Keratinocyte (primary cell): Measurements from ENCODE around the gene UBE2QL1. TPM values are rescaled to one million over a fixed set of nuclear protein-coding genes. Genes with fewer than 3 reads are reported as not detected.

Source experiments
- DNase-seq: peaks from one replicate; pipeline ENCODE4 v3.0.0-alpha.2; 2011; ENCODE audit warnings: low read depth, missing footprints, low spot score
- FAIRE-seq: peaks from 2 replicates; lab custom pipeline; 2011; peaks lifted over from hg19 to GRCh38; lab: Jason Lieb, UNC
- H2AFZ ChIP-seq: 2 replicates; pipeline ENCODE4 v1.6.0; 2012; ENCODE audit warnings: low read length, control low read depth, inconsistent platforms; ENCODE audit not compliant: control insufficient read depth
- H3K27ac ChIP-seq: 2 replicates; pipeline ENCODE4 v1.5.1; 2011; ENCODE audit warnings: low read length; ENCODE audit not compliant: control insufficient read depth, insufficient read depth
- H3K27me3 ChIP-seq: 3 replicates; pipeline ENCODE4 v1.6.0; 2011; ENCODE audit warnings: low read length; ENCODE audit not compliant: control insufficient read depth, insufficient read depth; ENCODE audit errors: extremely low read depth
- H3K36me3 ChIP-seq, 2 experiments: 2 replicates in 1 of 2; 3 replicates in 1 of 2; pipeline ENCODE4 v1.5.1; 2011; ENCODE audit warnings: low read length in 2 of 2, mild to moderate bottlenecking in 1 of 2; ENCODE audit not compliant: control insufficient read depth in 2 of 2, insufficient read depth in 2 of 2; ENCODE audit errors: extremely low read depth in 1 of 2
- H3K4me1 ChIP-seq: 3 replicates; pipeline ENCODE4 v1.5.1; 2011; ENCODE audit warnings: low read length; ENCODE audit not compliant: control insufficient read depth, insufficient read depth; ENCODE audit errors: extremely low read depth
- H3K4me2 ChIP-seq: 3 replicates; pipeline ENCODE4 v1.6.0; 2011; ENCODE audit warnings: low read depth, low read length; ENCODE audit not compliant: control insufficient read depth, insufficient read depth; ENCODE audit errors: extremely low read depth
- H3K4me3 ChIP-seq, 3 experiments: fragments of 200-600 bp in 1 of 3; sonication (generic) in 1 of 3; 2 replicates in 2 of 3; 3 replicates in 1 of 3; pipeline ENCODE4 v1.5.1; 2011 to 2016; ENCODE audit warnings: low read length in 3 of 3, mild to moderate bottlenecking in 3 of 3, control low read depth in 2 of 3, inconsistent platforms in 1 of 3, low read depth in 1 of 3, mixed read lengths in 1 of 3, mixed run types in 1 of 3, moderate library complexity in 1 of 3; ENCODE audit not compliant: control insufficient read depth in 2 of 3, insufficient read depth in 2 of 3; ENCODE audit errors: extremely low read depth in 1 of 3
- H3K79me2 ChIP-seq: 2 replicates; pipeline ENCODE4 v1.6.0; 2012; ENCODE audit warnings: low read length; ENCODE audit not compliant: control insufficient read depth, insufficient read depth
- H3K9ac ChIP-seq: 3 replicates; pipeline ENCODE4 v1.6.0; 2011; ENCODE audit warnings: low read length; ENCODE audit not compliant: control insufficient read depth, insufficient read depth; ENCODE audit errors: extremely low read depth
- H3K9me1 ChIP-seq: 3 replicates; pipeline ENCODE4 v1.6.0; 2011; ENCODE audit warnings: low read length; ENCODE audit not compliant: control insufficient read depth, insufficient read depth; ENCODE audit errors: extremely low read depth
- H3K9me3 ChIP-seq: 2 replicates; pipeline ENCODE4 v1.5.1; 2012; ENCODE audit warnings: low read depth, low read length; ENCODE audit not compliant: control insufficient read depth
- H4K20me1 ChIP-seq: 3 replicates; pipeline ENCODE4 v1.6.0; 2011; ENCODE audit warnings: low read length; ENCODE audit not compliant: control insufficient read depth, insufficient read depth; ENCODE audit errors: extremely low read depth
- EZH2 ChIP-seq: IDR thresholded peaks from one replicate; pipeline ENCODE4 v1.6.1; 2012; ENCODE audit warnings: inconsistent platforms, mild to moderate bottlenecking, low read length, moderate library complexity
- dilution Hi-C: fragments of 300-500 bp; cut with MboI; formaldehyde crosslinking; loops from one replicate; pipeline ENCODE4 v1.7.0; 2020; ENCODE audit warnings: low sequenced_read_pairs; ENCODE audit not compliant: extremely low pct_ligation_motif_present
- polyA plus RNA-seq, 5 experiments: library from polyadenylated mRNA; depleted of rRNA in 3 of 5; stranded (reverse) in 3 of 5; stranded (forward) in 1 of 5; unstranded in 1 of 5; fragments of >200 nt; gene quantifications; 1 replicate in 1 of 5; 2 replicates in 3 of 5; 3 replicates in 1 of 5; pipeline versions ENCODE4 v1.2.1 to v1.2.3, GENCODE V29; 2011 to 2012; ENCODE audit warnings: missing spikeins in 2 of 5, low read depth in 1 of 5, low replicate concordance in 1 of 5
- TF ChIP-seq, protein P1 (sequence below), 3 experiments: IDR thresholded peaks in 1 of 3; conservative IDR thresholded peaks in 1 of 3; optimal IDR thresholded peaks in 1 of 3; 2 replicates in 2 of 3; 3 replicates in 1 of 3; pipeline versions ENCODE3 to v1.5.1; 2011; ENCODE audit warnings: low read length in 3 of 3, mild to moderate bottlenecking in 3 of 3, moderate library complexity in 2 of 3, control low read depth in 1 of 3, inconsistent platforms in 1 of 3; ENCODE audit not compliant: insufficient read depth in 2 of 3; ENCODE audit errors: extremely low read depth in 1 of 3

The UBE2QL1 gene
- polyA plus RNA-seq, 1 donor (not counting 4 experiments of a cell fraction or from before 2014, with no cell fraction given), result not detected

DNA sequence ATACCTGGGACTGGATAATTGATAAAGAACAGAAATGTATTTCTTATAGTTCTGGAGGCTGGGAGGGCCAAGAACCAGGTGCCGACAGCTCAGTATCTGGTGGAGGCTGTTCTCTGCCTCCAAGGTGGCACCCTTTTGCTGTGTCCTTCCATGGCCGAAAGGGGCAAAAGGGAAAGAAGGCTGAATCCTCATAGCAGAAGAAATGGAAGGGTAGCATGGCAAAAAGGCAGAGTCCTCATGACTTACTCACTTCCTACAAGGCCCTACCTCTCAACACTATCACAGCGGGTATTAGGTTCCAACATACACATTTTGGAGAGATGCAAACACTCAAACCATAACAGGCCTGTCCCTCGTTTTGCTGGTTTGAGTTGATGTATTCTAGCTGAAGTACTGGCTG, 45.2 kb upstream of the UBE2QL1 start:
- peaks cover 29% of the 10 kb centered on the region for H3K4me1 ChIP-seq
- no peaks in the 10 kb centered on the region for H4K20me1 ChIP-seq
- H3K79me2 ChIP-seq, result no peaks in the 10 kb centered on the region
- no peak overlapping the region for H3K9ac ChIP-seq
- no peak for TF ChIP-seq EZH2
- TF ChIP-seq, protein P1, sequence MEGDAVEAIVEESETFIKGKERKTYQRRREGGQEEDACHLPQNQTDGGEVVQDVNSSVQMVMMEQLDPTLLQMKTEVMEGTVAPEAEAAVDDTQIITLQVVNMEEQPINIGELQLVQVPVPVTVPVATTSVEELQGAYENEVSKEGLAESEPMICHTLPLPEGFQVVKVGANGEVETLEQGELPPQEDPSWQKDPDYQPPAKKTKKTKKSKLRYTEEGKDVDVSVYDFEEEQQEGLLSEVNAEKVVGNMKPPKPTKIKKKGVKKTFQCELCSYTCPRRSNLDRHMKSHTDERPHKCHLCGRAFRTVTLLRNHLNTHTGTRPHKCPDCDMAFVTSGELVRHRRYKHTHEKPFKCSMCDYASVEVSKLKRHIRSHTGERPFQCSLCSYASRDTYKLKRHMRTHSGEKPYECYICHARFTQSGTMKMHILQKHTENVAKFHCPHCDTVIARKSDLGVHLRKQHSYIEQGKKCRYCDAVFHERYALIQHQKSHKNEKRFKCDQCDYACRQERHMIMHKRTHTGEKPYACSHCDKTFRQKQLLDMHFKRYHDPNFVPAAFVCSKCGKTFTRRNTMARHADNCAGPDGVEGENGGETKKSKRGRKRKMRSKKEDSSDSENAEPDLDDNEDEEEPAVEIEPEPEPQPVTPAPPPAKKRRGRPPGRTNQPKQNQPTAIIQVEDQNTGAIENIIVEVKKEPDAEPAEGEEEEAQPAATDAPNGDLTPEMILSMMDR (optimal IDR thresholded peaks at IDR 0.05 in 1 of 3, IDR thresholded peaks at IDR 0.05 in 1 of 3, conservative IDR thresholded peaks at IDR 0.05 in 1 of 3; ENCODE audit: extremely low read depth in 1 of 3, insufficient read depth in 2 of 3, low read length in 3 of 3), result no peak
- no peak for FAIRE-seq
- dilution Hi-C loops, result no loop called here
- no peak overlapping the region for H3K27ac ChIP-seq
- no peak for DNase-seq
- no peaks in the 10 kb centered on the region for H3K9me3 ChIP-seq
- H2AFZ ChIP-seq, result no peak overlapping the region
- H3K4me2 ChIP-seq, result no peak overlapping the region
- no peaks in the 10 kb centered on the region for H3K36me3 ChIP-seq
- H3K27me3 ChIP-seq, result no peaks in the 10 kb centered on the region
- no peaks in the 10 kb centered on the region for H3K9me1 ChIP-seq
- no peak overlapping the region for H3K4me3 ChIP-seq

DNA sequence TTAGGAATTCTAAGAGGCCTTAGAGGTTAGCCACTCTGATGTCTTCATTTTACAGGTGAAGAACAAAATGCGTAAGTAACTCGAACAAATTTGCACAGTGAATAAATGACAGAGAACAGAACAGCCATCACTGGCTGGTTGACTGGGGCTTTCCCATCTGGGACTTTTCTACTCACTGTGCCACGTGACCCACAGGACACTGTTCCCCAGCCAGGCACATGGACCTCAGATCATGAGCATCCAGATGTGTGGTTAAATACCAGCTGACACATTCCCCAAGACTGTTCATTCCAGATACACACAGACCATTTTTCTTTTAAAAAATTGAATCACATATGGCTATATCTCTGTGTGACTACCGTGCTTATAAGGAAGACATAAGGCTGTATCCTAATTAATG, 44.5 kb upstream of the UBE2QL1 start:
- no peak for DNase-seq
- no peaks in the 10 kb centered on the region for H3K27me3 ChIP-seq
- no peaks in the 10 kb centered on the region for H3K79me2 ChIP-seq
- H4K20me1 ChIP-seq, result no peaks in the 10 kb centered on the region
- no peak for FAIRE-seq
- H3K9me1 ChIP-seq, result no peaks in the 10 kb centered on the region
- H3K4me2 ChIP-seq, result no peak overlapping the region
- H3K4me1 ChIP-seq, result peaks cover 29% of the 10 kb centered on the region
- TF ChIP-seq EZH2, result no peak
- TF ChIP-seq, protein P1 (optimal IDR thresholded peaks at IDR 0.05 in 1 of 3, IDR thresholded peaks at IDR 0.05 in 1 of 3, conservative IDR thresholded peaks at IDR 0.05 in 1 of 3; ENCODE audit: extremely low read depth in 1 of 3, insufficient read depth in 2 of 3, low read length in 3 of 3), result no peak
- H2AFZ ChIP-seq, result no peak overlapping the region
- H3K9me3 ChIP-seq, result no peaks in the 10 kb centered on the region
- no peak overlapping the region for H3K9ac ChIP-seq
- no peaks in the 10 kb centered on the region for H3K36me3 ChIP-seq
- dilution Hi-C loops, result no loop called here
- H3K27ac ChIP-seq, result no peak overlapping the region
- no peak overlapping the region for H3K4me3 ChIP-seq
